Fibroblast of skin of right quadriceps (primary cell): ENCODE data around the gene CMTR1.
A peak's percentile ranks its signal among the peaks of the same experiment; 100 is the strongest.
"Not testable (repeated sequence)": the region's sequence is repeated elsewhere in the genome, so short reads cannot be mapped to it uniquely, and the experiment has no call there.

ENCODE experiments used
- DNase-seq: peaks from one replicate; pipeline ENCODE4 v3.0.0-alpha.2; 2013

CMTR1 gene

DNA sequence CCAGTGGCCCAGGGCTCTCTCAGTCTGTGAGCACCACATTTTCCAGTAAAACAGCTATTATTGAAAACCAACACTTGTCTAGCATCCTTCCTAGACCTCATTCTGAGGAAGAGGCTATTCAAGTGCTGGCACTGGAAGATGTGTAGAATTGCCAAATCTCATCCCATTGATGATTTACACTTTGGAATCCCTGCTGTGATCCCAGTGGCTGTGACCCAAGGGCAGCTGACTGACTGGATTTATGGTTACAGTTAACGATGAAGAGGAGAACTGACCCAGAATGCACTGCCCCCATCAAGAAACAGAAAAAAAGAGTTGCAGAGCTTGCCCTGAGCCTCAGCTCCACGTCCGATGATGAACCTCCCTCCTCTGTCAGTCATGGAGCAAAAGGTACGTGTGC lies 2.4 kb downstream of the CMTR1 start:
- no peak for DNase-seq

DNA sequence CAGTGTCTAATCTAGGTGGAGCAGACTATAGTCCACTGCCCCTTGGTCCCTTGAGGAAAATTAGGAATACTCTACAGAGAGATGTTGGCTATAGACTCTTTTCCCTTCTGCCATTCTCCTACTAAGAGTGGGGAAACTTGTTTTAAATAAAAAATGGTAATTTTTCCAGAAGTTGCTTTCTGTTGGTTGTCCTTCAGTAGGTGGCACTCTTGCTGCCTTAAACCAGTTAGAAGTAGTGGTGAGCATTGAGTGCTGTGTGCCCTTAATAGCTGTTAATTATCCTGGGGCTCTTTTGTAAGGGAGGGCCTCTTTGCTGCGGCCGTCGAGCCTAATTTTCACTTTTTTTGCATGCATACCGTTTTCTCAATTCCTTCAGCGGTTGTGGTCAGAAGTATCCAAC lies 2.8 kb downstream of the CMTR1 start:
- no peak for DNase-seq

DNA sequence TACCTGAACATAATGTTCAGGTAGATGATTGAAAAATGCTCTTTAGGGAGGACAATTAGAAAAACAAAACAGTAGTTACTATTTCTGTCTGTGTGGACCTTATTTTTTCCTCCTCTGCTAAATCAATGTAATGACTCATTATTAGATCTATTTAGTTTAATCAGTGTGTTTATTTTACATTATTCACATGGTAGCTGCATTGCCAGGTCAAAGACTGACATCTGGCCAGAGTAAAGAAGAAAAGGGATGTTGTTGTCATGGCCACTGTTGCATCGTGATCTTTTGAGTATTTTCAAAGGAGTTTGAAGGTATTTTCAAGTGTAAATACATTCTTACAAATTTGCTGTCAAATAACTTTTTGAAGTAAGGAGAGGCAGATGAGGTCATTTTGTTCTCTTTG lies 5.9 kb downstream of the CMTR1 start:
- no peak for DNase-seq

DNA sequence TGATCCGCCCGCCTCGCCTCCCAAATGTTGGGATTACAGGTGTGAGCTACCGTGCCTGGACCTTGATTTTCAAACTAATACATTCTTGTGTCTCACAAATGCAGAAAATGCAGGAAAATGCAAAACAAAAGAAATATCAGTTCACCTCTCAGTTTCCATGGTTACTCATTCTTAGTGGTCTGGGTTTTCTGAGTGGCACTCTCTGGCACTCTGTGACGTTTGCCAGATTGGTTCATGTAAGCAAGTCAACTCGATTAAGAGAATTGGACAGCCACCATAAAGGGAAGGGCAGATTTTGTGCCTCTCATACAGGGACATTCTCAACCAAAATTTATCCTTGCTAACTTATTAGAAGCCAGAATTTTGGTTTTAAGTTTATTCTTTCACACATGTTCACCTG lies 8.6 kb downstream of the CMTR1 start:
- DNase-seq, result no peak

DNA sequence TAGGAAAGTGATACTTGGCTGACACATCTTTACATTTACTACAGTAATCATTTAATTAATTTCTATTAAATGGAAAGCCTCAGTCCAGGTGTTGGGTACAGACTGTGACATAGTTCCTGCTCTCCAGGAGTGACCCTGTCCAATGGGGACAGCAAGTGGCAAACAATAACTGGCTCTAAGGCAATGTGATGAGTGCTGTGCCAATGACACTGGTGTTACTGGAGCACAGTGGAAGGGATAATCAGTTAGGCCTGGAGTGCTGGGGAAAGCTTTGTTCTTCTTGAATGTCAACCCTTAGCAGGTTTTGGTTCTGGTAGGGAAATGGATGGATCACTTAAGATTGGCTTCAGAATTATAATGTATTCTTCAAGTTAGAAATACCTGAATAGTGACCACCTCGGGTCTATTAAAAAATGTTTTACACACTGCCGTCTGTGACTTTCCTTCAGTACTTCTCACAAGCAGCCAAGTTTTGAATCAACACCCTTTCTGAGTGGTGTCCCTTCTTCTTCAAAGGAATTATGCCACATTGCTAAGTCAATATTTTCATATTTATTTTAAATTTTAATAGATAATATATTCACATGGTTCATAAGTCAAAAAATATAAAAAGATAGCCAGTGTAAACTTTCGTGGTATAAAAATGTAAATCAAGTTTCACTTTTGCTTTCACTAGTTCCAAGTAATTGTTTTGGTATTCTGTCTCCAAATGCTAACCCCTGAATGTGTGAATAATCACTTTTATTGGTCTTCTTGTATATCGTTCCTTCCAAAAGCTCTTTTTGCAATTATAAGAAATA lies 9.6 kb downstream of the CMTR1 start:
- DNase-seq, result no peak

DNA sequence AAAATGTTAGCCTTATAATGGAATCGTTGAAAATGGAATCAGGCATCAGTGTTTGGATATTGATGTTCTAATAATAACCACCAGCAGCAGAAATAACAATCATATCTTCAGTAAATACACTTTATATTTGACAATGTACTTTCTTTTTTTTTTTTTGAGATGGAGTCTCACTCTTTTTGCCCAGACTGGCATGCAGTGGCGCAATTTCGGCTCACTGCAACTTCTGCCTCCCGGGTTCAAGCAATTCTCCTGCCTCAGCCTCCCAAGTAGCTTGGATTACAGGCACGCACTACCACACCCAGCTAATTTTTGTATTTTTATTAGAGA lies 10.2 kb downstream of the CMTR1 start:
- DNase-seq, result not testable (repeated sequence)

DNA sequence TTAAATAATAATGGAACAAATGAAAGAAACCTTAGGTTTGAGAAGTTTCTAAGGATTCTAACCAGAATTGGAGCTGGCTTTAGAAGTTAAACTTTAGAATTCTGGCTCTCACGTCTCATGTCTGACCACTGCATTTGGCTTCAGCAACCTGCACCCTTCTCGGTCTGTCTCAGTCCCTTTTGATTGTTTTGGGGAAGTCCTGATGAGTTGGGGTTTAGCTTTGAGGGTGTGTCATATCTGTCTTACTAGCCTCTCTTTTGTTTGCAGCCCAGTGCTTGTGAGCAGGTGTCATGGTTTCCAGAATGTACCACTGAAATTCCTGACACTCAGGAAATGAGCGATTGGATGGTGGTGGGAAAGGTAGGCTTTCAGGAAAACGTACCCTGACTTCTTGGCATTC lies 17.0 kb downstream of the CMTR1 start:
- DNase-seq, result no peak

DNA sequence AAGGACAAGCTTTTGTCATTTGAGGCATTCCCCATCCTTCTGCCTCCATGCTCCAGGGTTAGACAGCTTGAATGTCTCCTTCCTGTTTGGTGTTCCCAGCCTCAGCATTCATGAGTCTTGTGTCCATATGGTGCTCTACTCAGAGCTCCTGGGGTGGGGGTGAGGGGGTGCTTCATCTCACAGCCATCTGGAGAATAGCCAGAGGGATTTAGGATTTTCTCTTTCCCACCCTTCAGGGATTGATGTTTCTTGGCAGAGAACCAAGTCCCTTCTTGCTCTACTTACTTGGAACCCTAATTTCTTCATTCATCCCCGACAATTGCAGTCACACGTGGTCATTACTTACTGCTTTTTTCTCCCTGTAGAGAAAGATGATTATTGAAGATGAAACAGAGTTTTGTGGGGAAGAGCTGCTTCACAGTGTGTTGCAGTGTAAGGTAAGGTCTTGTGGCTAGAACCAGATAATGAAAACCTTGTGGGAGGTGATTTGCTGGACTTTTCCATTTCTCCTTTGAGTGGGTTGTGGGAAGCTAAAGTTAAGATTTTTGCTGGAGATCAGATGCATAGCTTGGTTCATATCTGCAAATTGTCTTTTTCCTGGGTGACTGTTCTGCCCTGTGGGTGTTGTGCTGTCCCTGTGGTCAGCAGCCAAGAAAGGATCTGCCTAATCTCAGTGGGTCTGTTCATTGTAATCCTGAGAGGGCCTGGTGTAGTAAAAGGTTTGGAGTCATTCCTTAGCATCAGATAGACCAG lies 18.6 kb downstream of the CMTR1 start:
- DNase-seq, result no peak

DNA sequence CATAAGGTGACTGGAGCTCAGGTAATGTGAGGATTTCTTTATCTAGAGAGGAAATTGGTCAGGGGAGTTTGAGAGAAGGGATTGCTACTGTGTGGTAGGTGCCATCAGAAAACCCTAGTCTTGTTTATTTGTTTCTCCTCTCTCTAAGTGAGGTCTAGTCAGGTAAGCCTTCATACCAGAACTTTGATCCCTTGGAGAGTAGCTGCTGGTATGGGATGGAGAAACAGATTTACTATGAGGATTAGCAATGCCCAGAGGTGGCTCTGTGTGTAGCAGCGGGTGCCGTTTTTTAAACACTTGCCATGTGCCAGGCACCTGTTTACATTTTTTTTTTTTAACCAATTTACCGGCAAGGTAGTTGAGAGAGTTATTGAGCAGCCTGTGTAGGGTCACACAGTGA lies 19.5 kb downstream of the CMTR1 start:
- no peak for DNase-seq

DNA sequence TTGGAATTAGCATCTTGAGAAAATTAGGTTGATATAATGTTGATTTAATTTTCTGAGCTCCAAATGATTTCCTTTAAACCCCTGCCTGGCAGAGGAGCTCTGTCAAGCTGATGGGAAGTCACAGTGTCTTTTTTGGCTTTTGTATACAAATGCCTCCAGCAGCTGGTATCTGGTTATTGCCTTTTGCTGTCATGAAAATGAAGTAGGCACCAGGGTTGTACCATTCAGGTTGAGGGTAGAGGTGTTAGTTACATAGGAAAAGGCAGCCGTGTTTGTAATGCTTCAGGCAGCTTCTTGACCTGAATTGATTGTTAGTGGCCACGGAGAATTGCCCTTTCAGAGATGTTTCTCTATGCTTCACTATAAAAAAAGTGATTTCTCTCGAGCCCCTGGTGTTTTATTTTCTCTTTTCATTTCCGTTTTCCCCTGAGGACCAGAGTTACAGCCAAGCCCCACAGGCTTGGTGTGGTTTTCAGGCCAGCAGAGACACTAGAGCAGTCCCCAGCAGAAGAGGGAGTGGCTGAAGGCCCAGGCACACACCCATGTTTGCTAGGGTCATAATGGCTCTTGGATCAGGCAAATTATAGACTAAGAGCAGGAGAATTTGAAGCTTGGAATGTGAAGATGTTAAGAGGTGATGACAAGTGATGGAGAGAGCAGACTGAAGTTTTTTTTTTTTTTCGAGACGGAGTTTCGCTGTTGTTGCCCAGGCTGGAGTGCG lies 21.6 kb downstream of the CMTR1 start:
- DNase-seq, result peak; percentile 46

DNA sequence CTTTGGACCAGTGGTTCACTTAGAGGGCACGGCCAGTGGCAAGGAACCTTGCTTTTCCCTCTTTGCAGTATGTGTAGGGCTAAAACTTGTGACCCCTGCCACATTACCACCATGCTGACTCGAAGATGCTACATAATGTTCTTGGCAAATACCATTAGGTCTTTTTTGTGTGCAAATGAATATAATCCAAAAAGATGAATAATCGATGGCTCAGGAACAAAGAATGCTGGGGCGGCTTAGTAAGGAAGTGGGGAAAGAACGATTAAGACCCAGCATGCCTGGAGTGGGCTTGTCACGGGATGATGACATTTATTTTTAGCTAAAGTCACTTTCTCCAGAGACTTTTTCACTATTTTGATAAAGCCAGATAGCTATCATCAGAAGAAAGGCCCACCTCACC lies 23.1 kb downstream of the CMTR1 start:
- peak; percentile 88 for DNase-seq

DNA sequence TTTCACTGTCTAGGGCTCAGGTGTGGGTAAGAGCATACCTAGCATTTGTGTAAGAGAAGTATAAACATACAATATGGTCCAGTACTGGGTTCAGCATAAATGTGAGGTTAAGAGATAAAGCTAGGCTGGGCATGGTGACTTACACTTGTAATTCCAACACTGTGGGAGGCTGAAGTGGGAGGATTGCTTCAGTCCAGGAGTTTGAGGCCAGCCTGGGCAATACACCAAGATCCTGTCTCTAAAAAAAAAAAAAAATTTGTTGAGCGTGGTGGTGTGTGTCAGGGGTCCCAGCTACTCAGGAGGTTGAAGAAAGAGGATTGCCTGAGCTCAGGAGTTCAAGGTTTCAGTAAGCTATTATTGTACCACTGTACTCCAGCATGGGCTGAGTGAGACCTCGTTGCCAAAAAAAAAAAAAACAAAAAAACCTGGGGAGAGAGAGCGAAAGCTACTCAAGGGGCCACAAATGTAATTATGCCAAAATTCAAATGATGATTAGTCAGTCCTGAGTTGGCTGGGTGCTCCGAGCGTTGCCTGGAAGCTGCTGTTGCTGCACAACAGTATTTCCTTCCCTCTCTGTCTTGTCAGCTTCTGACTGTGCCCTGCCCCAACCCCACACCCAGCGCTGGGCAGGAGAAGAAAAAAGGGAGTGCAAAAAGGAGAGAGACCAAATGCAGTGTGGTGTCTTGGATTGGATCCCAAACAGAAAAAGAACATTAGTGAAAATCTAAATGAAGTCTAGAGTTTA lies 24.0 kb downstream of the CMTR1 start:
- DNase-seq, result peak; percentile 86

DNA sequence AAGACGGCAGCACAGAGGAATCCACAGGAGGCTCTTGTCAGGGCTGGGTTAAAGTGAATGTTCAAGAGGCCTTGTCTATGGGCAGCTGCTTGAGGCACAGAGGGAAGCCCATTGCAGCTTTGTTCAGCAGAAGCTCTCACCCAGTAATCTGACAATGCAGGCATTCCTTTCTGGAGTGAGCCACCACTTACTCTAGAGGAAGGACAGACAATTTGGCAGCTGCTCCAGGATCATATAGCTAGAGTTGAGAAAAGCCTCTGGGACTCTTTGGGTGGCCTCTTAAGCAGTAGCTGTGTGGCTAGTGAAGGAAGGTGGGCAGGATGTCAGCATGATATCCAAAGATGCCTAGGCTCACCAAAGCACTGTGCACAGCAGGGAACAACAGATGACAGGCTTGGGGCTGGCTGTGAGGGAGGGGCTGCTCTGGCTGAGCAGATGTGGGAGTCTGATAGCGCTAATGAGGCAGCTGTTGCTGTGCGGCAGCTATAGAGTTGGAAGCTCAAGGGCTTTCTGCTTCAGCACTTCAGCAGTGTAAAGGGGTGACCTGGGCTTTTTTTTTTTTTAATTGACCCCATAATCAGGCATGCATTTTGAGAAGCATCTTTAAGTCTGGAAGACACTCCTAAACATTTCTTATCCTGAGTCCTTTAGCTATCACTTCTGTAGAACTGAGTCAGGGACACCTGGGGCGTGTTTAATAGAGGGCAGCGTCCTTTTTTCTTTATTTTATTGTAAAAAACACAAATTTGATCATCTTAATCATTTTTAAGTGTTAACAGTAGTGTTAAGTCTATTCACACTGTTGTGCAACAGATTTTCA lies 27.2 kb downstream of the CMTR1 start:
- peak; percentile 67 for DNase-seq

DNA sequence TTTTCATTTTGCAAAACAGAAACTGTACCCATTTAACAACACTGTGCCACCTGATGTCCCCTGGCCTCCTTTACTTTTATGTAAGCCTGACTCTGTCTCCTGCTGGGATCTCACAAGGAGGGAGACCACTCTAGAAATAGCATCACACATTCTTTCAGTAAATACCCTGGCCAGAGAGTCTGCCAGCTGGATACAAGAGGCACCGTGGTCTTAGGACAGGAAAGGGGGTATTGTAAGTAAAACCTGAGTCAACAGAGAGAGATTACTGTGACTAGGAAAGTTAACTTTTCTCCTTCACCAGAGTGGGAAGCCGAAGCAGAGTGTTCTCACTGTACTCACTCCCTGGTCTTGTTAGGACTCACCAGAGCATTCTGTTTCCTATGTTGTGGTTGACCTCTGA lies 27.8 kb downstream of the CMTR1 start:
- DNase-seq, result peak; percentile 13

DNA sequence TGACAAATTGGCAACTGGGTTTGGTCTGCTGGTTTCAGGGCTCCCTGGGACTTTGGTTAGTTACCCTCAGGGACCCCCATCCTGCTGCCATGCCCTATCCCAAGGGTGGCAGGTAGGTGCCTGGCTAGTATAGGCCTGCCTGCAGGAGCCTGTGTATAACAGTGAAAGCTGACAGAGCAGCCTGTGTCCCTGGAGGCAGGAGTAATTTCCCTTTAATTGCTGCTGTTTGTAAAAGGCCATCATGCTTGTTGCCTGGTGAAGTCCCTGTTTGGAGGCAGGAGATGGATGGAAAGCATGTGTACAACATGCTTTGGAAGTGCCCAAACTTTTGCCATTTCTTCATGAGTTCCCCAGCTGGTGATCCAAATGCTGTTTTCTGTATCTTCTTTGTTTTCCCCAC lies 30.1 kb downstream of the CMTR1 start:
- no peak for DNase-seq

DNA sequence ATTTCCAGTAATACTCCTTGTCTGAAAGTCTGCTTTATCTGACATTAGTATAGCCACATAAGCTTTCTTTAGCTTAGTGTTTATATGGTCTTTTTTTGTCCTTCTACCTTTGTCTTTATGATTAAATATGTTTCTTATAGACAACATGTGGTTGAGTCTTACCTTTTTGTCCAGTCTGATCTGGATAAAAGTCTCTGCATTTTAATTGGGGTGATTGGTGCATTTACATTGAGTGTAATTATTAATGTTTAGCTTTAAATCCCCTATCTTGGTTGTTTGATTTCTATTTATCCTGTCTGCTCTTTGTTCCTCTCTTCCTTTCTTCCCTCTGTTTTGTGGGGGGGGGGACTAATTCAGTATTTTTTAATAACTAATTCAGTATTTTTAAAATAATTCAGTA lies 34.7 kb downstream of the CMTR1 start:
- no peak for DNase-seq

DNA sequence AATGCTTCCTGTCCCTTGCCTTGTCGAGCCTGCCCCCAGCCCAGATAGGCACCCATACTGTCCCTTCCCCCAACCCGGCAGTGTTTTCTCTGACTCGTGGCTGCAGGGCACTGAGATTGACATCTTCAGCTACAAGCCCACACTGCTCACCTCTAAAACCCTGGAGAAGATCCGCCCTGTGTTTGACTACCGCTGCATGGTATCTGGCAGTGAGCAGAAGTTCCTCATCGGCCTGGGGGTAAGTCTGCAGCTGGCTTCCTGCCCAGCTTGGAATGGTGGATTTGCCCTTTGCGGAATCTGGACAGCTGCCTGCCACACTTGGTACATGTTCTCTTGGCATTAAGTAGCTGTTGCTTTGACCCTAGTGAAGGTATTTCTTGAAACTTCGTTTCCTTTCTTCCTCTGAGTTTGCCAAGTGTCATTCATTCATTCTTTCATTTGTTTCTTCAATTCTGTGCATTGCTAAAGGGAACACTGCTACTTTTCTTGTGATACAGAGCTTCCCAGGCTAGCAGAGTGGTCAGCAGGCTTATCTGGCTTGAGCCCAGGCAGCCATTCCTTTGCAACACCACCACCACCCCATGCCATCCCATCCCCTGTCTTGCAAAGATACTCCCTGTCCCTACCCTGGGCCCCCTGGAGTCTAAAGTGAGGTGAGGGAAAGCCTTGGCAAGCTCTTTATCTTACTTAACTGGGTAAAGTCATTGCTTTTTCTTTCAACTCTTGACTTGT lies 40.5 kb downstream of the CMTR1 start:
- DNase-seq, result no peak

DNA sequence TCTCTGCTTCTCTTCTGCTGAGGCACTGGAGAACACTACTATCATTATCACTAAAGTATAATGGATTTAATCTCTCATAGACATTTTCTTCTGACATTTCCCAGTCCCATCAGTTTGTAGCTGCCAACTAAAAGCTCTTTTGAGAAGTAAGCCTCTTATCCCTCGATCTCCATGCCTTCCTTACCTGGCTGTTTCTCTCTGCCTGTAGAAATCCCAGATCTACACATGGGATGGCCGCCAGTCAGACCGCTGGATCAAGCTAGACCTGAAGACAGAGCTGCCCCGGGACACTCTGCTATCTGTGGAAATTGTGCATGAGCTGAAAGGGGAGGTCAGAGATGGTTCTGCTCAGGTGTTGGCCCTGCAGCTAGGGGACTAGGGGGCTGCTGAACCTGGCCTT lies 41.3 kb downstream of the CMTR1 start:
- no peak for DNase-seq

DNA sequence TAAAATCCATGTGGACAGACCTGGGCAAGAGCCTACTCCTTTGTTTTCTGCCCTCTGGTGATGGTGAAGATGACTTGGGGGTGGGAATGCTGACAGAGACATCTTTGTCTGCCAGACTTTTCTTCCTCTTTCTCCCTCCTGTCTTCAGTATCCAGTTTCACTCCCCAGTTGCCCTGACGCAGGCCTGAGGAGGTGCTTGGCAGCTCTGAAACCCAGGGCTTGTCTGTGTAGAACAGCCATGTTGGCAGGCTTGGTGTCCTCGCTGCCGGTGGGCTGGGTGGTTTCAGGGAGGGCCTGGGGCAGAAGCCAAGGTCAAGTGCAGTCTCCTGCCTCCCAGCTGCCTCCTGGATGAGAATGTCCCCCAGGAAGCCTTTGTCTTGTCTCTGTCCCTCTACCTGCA lies 44.2 kb downstream of the CMTR1 start:
- DNase-seq, result no peak

DNA sequence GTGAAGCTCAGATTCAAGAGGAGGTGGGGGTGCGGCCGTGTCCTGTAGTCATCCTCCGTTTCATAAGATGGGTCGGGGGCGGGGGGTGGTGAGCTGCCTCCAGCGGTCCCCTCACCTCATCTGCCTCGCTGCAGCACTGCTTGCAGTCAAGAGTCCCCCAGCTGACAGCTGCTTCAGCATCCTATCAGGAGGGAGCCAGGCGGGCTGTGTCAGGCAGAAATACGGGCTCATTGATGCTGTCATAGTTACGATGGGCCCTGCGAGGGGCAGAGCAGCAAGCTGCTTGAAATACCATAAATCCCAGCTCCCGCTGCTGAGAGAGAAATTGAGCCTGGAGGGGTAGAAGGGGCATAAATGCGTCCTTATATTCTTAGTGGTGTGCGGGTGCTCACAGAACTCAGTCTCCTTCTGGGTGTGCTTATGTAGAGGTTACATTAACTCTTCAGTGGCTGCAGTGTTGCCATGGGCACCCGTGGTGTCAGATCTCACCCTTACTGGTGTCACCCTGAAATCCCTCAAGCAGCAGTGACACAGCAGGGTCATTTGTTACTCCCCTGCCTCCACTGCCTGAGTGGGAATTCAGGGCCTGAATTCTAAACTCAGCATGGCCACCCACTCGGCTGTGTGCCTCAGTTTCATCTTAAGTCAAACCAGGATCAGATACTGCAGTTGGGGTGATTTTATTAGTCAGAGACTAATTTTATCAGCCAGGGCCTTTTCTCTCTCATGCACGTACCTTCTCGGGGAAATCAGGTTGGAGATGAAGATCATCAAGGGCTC lies 44.8 kb downstream of the CMTR1 start:
- DNase-seq, result no peak

DNA sequence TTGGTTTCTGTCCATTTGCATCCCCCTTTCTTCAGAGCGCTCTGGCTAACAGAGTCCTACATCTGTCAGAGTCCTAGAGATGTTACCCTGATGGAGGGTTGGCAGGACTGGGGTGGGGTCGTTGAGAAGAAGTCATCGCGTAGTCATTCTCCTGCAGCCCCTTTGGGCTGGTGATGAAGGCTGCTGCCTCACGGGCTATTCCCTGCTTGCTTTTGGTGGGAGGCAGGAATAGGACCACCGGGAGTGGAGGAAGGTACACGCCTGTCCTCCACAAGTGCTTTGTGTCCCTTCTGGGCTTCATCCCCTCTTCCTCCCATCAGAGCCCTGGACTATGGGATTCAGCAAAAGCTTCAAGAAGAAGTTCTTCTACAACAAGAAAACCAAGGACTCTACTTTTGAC lies 45.8 kb downstream of the CMTR1 start:
- DNase-seq, result no peak
